GM21515 (cell line): ENCODE results near the gene NDC80.
A peak's percentile ranks its signal among the peaks of the same experiment; 100 is the strongest.

Experiments used
- ATAC-seq: cut with Tn5 transposase; IDR thresholded peaks from one replicate; pipeline ENCODE4 v1.9.1; 2021; ENCODE audit not compliant: unreplicated experiment

NDC80 gene

DNA sequence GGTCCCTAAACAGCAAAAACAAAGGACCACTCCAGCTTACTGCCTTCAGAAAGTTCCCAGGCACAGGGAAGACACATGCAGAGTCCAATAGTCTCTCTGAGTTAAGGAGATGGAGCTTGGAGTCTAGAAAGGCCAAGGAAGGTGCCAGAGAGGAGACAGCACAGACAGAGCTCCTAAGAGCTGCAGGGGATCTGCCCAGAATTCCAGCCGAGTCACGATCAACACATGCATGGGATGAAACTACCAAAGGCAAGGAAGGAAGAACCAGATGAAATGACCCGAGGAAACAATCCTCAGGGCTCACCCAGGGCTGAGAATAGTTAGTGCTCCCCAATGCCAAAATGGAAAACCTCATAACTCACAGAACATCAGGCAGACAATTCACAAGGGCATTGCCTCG, 15.5 kb upstream of the NDC80 start:
- no peak for ATAC-seq

DNA sequence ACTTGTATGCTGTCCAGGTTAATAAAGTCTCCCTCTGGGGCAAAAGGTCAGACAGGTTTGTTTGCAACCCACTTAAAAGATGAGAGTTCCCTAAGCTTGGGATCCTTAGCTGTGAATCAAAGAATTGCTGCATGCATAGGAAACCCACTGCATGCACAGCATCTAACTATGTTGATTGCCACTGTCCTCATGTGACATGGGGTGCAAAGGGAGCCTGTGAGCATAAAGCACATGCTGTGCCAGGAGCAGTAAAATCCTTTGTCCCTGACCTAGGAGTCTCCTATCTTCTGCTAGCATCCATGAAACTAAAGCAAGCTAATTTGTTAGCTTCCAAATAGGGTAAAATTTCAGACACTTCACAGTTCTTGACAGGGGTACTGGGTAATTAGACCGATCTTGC, 13.8 kb upstream of the NDC80 start:
- ATAC-seq = no peak

DNA sequence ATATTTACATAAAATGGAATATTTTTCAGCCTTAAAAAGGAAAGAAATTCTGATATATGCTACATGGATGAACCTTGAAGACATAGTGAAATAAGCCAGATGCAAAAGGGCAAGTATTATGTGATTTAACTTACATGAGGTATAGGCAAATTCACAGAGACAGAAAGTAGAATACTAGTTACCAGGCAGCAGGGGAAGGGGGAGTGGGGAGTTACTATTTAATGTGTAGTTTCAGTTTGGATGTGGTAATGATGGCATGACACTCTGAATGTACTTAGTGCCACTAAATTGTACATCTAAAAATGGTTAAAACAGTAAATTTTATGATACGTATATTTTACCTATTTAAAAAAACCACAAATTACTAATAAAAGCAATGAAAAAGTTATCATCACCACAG, 12.1 kb upstream of the NDC80 start:
- ATAC-seq = no peak

DNA sequence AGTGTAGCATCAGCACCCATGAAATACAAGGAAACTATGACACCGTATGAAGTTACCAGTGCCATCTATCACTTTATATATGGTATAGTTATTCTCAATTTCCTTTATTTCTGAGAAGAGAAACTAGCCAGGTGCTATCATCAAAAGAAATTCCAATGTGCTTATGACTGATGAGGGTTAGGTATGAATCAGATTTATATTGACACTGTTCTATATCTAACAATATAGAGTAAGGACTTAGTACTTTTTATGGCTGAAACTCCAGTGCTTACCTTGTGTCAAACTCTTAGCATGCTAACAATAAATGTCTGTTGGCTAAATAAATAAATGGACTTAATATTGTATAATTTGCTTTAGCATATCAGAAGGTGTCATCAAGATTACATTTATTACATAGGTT, 7.0 kb upstream of the NDC80 start:
- ATAC-seq = no peak

DNA sequence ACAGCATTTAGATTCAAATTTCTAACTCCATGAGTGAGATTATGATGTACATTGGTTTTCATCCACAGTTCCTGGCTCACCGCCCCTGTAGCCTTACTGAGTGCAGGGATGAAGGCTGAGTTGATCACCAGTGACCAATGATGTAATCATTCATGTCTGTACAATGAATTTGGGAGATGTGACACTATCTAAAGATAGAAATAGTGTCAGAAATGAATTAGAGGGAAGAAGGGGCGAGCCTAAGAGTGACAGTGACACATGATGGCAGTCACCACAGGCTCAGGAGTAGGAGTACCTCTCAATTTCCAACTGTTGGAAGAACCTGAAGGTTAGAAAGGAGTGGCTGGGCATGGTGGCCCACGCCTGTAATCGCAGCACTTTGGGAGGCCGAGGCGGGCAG, 3.2 kb upstream of the NDC80 start:
- no peak for ATAC-seq

GRCh38 chr18:2568605-2569004, 2.8 kb upstream of the NDC80 start:
- no peak for ATAC-seq

GRCh38 chr18:2569338-2570207, 1.8 kb upstream of the NDC80 start:
- ATAC-seq = no peak

DNA sequence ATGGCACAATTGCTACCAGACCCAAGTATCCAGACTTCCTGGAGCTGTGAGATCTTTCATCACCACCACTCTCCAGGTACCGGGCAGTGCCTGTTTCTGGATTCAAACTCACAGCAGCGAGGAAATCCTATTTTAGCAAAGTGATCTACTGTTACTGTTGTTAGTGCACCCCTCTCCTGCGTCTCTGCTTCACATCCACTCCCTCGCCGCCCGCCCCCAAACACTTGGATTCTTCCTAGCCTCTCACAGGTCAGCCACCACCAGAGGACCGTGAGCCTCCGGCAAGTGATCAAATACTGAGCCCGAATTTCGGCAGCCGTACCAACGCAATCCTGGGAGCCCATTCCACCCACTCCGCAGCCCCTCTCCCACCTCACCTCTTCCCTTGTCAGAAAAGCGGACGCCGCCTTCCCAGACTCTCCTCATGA, 571 bp upstream of the NDC80 start:
- peak; percentile 37 for ATAC-seq

GRCh38 chr18:2572171-2572569, 813 bp downstream of the NDC80 start:
- ATAC-seq = peak; percentile 16

DNA sequence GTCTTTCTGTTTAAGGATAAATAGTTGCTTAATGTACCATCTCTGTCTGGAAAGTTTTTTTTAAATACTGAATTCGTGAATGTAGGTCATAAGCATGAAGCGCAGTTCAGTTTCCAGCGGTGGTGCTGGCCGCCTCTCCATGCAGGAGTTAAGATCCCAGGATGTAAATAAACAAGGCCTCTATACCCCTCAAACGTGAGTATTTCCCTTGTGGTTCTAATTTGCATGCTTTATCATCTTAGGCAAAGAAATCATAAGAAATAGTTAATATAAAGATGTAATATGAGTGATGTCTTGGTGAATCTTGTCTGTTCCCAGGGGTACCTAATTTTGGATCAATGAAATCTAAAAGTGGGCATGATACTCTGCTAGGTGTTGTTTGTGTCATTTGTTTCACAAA, 1.5 kb downstream of the NDC80 start:
- no peak for ATAC-seq

- ATAC-seq = no peak
Measured at GRCh38 chr18:2573408-2573807, 2.1 kb downstream of the NDC80 start.

DNA sequence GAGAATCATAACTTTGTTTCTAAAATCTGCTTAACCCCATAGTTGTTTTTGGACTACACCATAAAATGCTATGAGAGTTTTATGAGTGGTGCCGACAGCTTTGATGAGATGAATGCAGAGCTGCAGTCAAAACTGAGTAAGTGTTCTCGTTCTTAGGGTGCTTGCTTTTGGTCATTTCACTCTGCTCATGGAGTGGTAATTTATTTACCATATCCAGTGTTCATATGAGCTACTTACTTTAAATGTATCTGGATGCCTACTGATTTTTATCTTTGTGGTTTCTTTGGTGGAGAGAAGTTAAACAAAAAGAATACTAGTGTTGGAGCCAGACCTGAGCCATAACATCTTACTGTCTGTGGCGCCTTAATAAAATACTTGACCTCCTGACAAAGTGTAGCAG, 16.4 kb downstream of the NDC80 start:
- no peak for ATAC-seq

DNA sequence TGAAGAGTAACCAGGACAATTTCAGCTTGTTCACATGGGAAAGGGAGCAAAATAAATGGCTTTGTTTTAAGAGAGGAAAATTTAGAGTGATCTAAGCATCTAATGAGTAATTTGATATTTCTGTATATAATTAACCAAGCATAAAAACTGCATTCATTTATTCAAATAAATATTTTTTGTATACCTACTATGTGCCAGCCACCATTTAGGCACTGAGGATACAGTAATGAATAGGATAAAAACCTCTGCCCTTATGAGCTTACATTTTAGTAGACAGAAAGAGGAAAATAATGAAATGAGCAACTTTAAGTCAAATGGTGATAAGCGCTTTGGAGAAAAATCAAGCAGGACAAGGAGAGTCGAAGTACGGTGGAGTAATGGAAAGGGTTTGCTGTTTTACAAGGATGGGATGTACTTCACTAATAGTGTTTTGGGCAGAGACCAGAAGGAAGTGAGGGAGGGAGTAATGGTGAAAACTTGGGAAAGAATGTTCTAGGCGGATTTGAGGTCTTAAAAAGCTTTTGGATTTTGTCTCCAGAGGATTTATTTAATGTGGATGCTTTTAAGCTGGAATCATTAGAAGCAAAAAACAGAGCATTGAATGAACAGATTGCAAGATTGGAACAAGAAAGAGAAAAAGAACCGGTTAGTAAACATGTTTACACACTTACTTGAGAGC, 17.4 kb downstream of the NDC80 start:
- ATAC-seq = no peak

- no peak for ATAC-seq
Measured at GRCh38 chr18:2589345-2590068, 18.1 kb downstream of the NDC80 start.

DNA sequence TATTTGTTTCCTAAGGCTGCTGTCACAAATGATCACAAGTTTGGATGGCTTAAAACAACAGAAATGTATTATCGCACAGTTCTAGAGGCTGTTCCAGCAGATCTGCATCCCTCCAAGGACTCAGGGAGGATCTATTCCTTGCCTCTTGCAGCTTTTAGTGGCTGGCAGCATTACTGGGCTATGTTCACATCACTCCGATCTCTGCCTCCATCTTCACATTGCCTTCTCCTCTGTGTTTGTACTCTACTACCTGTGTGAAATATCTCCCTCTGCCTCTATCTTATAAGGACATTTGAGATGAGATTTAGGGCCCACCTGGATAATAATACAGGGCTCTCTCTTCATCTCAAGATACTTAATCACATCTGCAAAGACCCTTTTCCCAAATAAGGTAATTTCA, 18.9 kb downstream of the NDC80 start:
- no peak for ATAC-seq

- ATAC-seq = no peak
Measured at GRCh38 chr18:2597639-2598038, 26.3 kb downstream of the NDC80 start.

GRCh38 chr18:2602844-2603243, 31.5 kb downstream of the NDC80 start:
- no peak for ATAC-seq

DNA sequence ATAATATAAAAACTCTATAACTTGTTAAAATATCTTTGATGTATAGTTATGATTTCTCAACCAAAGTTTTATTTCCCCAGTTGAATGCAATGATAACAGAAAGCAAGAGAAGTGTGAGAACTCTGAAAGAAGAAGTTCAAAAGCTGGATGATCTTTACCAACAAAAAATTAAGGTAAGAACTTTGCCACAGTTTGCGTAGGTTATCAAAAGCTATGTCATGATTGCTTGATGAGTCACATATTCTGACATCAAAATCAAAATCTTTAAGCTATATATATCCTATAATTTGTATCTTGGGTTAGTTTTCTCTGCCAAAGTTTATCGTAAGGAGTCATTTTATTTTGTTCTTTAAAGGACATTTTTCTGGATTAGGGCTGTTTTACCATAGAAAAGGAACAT, 35.0 kb downstream of the NDC80 start:
- ATAC-seq = no peak

DNA sequence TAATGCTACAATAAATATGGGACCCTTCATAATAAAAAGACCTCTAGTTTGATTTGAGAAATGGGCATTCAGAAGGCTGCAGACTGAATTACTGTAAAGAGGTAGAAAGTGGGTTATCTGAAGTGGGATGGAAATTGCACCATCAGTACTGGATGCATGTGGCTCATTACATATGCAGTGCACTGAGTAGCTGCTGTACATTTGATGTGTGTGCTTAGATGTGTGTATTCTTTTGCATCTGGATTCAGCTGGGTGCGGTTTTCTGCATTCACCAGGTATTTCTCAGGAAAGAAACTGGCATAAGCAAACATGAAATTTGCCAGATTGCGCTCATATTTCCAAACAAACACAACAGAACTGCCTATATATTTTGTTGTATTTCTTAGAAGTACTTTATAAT, 38.2 kb downstream of the NDC80 start:
- no peak for ATAC-seq

DNA sequence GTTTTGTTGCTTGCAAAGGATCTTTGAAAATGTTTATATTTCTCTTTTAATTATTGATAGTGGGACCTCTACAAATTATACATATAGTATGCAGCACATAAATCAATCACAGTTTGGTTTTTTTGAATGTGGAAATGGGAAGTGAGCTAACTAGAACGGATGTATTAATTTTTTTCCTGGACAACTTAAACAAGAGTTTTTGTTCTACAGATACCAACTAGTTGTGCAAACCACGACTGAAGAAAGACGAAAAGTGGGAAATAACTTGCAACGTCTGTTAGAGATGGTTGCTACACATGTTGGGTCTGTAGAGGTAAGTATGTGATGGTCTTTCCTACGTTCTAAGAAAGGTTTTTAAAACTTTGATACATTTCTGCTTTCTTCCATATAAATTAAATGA, 39.2 kb downstream of the NDC80 start:
- no peak for ATAC-seq

DNA sequence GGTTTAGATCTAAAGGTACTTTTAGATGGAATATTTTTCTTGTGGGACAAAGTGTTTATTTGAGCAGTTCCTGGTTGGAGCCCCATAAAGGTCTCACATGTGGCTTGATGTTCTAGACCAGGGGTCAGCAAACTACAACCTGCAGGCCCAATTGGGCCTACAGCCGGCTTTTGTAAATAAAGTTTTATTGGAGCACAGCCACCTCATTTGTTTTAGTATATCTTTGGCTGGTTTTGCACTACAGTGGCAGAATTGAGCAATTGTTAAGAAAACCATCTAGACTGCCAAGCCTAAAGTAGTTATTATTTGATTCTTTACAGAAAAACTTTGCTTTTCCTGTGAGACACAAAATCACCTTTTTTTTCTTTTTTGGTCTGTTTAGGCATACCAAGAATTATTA, 41.6 kb downstream of the NDC80 start:
- ATAC-seq = no peak
